LNCAP (cell line): ENCODE measurements around the gene APOL6.

ENCODE experiments used
- CTCF ChIP-seq: fragments of 450-650 bp; IDR thresholded peaks from 2 replicates; pipeline ENCODE4 v1.5.1; 2017; ENCODE audit warnings: mild to moderate bottlenecking

APOL6 gene

GRCh38 chr22:35648066-35649025, at the start of gene APOL6:
Gene APOL6 (plus strand): TSS chr22:35648446. CDS start chr22:35656426, 7,980 bp downstream.
- TF ChIP-seq CTCF = no peak

- no peak for TF ChIP-seq CTCF
Measured at GRCh38 chr22:35599364-35599763, 48.9 kb upstream of the APOL6 start.

DNA sequence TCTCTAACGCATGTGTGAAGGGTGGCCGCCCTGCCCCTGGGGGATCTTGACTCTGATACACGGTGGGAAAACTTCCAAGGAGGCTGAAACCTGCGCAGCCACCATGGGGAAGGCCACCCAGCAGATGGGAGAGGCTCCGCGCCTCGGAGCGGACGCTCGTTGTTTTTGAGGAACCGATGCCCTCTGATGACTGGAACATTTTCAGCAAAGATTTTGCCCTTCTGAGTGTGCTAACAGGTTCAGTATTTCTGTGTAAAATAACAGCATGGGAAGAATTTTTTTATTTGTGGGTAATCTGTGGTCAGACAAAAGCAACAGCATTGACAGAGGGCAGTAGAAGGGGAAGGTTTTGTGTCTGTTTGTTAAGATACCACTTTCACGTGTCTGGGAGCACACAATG, 47.8 kb upstream of the APOL6 start:
- TF ChIP-seq CTCF = no peak

DNA sequence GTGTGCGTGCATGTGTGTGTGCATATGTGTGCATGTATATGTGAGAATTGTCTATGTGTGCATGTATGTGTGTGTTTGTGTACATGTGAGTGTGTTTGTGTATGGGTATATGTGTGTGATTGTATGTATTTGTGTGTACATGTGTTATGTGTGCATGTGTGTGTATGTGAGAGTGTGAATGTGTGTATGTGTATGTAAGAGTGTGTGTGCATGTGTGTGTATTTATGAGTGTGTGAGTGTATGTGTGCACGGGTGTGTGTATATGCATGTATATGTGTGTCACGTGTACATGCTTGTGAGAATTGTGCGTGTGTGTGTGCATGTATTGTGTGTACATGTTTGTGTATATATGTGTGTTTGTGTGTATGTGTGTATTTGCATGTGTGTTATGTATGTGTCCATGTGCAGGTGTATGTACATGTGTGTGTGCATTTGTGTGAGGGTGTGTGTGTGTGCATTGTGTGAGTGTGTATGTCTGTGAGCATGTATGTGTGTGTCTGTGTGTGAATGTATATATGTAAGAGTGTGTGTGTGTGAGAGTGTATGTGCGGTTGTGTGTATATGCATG, 47.1 kb upstream of the APOL6 start:
- no peak for TF ChIP-seq CTCF

- no peak for TF ChIP-seq CTCF
Measured at GRCh38 chr22:35601743-35602615, 46.3 kb upstream of the APOL6 start.

DNA sequence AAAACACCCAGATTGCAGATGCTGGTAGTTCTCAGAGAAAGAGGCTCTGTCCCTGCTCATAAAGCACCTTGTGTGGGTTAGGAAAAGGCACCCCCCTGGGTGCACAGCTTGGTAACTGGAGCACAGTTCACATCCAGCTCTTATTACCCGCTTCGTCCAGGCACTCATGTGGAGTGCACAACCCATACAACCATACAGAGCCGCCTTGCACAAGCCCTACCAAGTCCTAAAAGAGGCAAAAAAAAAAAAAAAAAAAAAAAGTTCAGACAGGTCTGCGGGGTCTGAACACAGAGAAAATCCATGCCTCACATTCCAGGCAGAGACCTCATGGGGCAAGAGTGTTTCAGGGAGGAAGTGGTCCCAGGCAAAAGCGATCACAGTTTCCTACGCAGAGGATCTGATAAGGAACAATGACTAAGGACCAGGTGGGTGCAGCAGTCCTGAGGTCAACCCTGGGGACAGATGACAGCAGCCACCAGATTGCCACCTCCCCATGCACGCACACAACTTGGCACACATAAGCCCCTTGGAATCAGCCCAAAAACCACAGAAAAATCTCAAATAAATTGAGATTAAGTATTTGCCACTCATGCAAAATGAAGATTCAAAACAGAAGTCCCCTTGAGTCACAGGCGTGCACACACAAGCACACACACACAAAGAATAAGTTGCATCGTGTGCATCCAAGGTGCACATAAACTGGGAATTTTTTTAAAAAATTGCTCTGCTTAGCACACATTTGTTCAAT, 43.5 kb upstream of the APOL6 start:
- no peak for TF ChIP-seq CTCF

DNA sequence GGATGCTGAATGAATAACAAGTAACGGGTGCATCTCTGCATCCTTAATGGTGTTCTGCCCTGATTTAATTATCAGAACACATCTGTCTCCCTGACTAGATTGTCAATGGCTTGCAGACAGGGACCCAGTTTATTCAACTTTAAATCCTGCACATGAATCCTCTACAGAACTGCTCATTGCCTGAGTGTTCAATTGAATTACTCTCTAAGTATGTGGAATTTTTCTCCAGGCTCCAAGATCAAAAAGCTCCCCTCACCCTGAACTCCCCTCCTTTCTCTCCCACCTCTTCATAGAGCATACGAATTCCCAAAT, 42.9 kb upstream of the APOL6 start:
- no peak for TF ChIP-seq CTCF
